Fibroblast of the conjunctiva (primary cell): ENCODE data around the gene TWIST2.

Experiments
- DNase-seq: peaks from one replicate; pipeline ENCODE4 v3.0.0-alpha.2; 2010; ENCODE audit warnings: low read depth

Gene TWIST2

GRCh38 chr2:238955648-238956531 is 108.0 kb downstream of the TWIST2 start:
- no peak for DNase-seq

- DNase-seq: no peak
Observed at GRCh38 chr2:238956676-238957075, 108.8 kb downstream of the TWIST2 start.
